Measurements from ENCODE around the gene LAMA4.

DNA sequence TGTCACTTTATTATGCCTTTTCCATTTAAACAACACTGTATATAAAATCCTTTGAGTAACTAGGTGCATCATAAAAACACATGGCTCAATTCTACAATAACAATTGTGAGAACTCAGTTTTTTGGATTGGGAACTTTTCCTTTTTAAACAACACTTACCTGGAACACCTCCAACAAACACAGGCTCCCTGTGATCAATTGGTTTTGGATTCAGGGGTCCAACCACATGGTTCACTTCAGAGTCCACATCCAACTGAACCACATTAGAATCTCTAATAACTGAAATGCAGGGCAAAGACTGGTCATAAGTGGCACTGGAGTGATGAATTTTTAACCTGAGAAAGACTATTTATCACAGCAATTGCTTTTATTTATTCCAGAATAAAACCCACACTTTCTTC is 140.4 kb downstream of the LAMA4 start:
- TF ChIP-seq, protein P1, sequence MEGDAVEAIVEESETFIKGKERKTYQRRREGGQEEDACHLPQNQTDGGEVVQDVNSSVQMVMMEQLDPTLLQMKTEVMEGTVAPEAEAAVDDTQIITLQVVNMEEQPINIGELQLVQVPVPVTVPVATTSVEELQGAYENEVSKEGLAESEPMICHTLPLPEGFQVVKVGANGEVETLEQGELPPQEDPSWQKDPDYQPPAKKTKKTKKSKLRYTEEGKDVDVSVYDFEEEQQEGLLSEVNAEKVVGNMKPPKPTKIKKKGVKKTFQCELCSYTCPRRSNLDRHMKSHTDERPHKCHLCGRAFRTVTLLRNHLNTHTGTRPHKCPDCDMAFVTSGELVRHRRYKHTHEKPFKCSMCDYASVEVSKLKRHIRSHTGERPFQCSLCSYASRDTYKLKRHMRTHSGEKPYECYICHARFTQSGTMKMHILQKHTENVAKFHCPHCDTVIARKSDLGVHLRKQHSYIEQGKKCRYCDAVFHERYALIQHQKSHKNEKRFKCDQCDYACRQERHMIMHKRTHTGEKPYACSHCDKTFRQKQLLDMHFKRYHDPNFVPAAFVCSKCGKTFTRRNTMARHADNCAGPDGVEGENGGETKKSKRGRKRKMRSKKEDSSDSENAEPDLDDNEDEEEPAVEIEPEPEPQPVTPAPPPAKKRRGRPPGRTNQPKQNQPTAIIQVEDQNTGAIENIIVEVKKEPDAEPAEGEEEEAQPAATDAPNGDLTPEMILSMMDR (IDR thresholded peaks at IDR 0.05) = no peak
- no peak for TF ChIP-seq POLR2A (IDR thresholded peaks at IDR 0.05)

Measured in testis (tissue), 2 donors.